Panc1 (cell line): ENCODE results near the gene MTUS2. TPM values are rescaled to one million over a fixed set of nuclear protein-coding genes. Genes with fewer than 3 reads are reported as not detected.

ENCODE experiments used
- ATAC-seq: fragments of 200-7000 bp; cut with Tn5 transposase; 2 replicates; pipeline ENCODE4 v1.9.1; 2020; ENCODE audit warnings: mild to moderate bottlenecking, moderate library complexity
- BruUV-seq: library from RNA; stranded (reverse); fragments of 400-500 nt; replicated peaks from 2 replicates; lab custom pipeline; 2021; lab: Mats Ljungman, UMichigan
- CTCF ChIA-PET: fragments of 300-600 bp; sonication (Branson Sonifier 250); formaldehyde crosslinking; loops from one replicate; lab custom pipeline; 2022; ENCODE audit warnings: antibody characterized with exemption; lab: Charles Lee
- POLR2A ChIA-PET: fragments of 300-600 bp; sonication (Branson Sonifier 250); formaldehyde crosslinking; loops from one replicate; lab custom pipeline; 2022; ENCODE audit warnings: antibody characterized with exemption; lab: Charles Lee
- DNase-seq: peaks from one replicate; pipeline ENCODE4 v3.0.0-alpha.2; 2010; ENCODE audit warnings: low read depth, low spot score
- H3K27ac ChIP-seq: 2 replicates; pipeline ENCODE4 v1.5.1; 2011; ENCODE audit warnings: mild to moderate bottlenecking, low read length, inconsistent platforms
- H3K27me3 ChIP-seq: fragments of 200-500 bp; sonication (Bioruptor generic); 2 replicates; pipeline ENCODE4 v1.6.0; 2014; ENCODE audit warnings: low read length, inconsistent platforms; ENCODE audit not compliant: control insufficient read depth, insufficient read depth
- H3K36me3 ChIP-seq: fragments of 200-500 bp; sonication (Bioruptor generic); 2 replicates; pipeline ENCODE4 v1.5.1; 2014; ENCODE audit warnings: inconsistent platforms, mild to moderate bottlenecking, low read length, moderate library complexity; ENCODE audit not compliant: control insufficient read depth, insufficient read depth
- H3K4me1 ChIP-seq: 2 replicates; pipeline ENCODE4 v1.5.1; 2011; ENCODE audit warnings: inconsistent platforms, mild to moderate bottlenecking, low read length, moderate library complexity; ENCODE audit not compliant: control insufficient read depth, insufficient read depth
- H3K4me3 ChIP-seq, 2 experiments: 2 replicates each; pipeline ENCODE4 v1.5.1; 2011 to 2012; ENCODE audit warnings: low read depth in 2 of 2, low read length in 2 of 2, mild to moderate bottlenecking in 2 of 2, inconsistent platforms in 1 of 2, moderate library complexity in 1 of 2
- H3K9me3 ChIP-seq: fragments of 200-500 bp; sonication (Bioruptor generic); 2 replicates; pipeline ENCODE4 v1.5.1; 2014; ENCODE audit warnings: low read depth, mild to moderate bottlenecking, inconsistent platforms, low read length, moderate library complexity; ENCODE audit not compliant: control insufficient read depth, insufficient read depth
- POLR2AphosphoS5 ChIP-seq: IDR thresholded peaks from 2 replicates; pipeline ENCODE4 v1.6.1; 2012; ENCODE audit warnings: mild to moderate bottlenecking, low read depth, low read length, moderate library complexity
- SIN3A ChIP-seq: IDR thresholded peaks from 2 replicates; pipeline ENCODE4 v1.6.1; 2012; ENCODE audit warnings: low read depth, mild to moderate bottlenecking, low read length, moderate library complexity, borderline replicate concordance; ENCODE audit not compliant: insufficient read depth
- TCF7L2 ChIP-seq: IDR thresholded peaks from 2 replicates; pipeline ENCODE4 v1.6.1; 2011; ENCODE audit warnings: mild to moderate bottlenecking, low read depth, low read length, inconsistent platforms
- in situ Hi-C: cut with HindIII; loops from 2 replicates; pipeline ENCODE4 v1.10.0; 2016; ENCODE audit warnings: low sequenced_read_pairs, low pct_unique_long_range_greater_than_20kb
- intact Hi-C: fragments of 100-400 bp; cut with micrococcal nuclease; formaldehyde crosslinking; loops from one replicate; pipeline ENCODE4 v1.10.0; 2022; ENCODE audit not compliant: unreplicated experiment
- total RNA-seq: library from RNA; stranded (reverse); gene quantifications from one replicate; pipeline ENCODE4 v1.2.1, GENCODE V29; 2021; ENCODE audit not compliant: unreplicated experiment
- TF ChIP-seq, protein P1 (sequence below), 2 experiments: IDR thresholded peaks; 2 replicates each; pipeline ENCODE4 v1.6.1; 2011 to 2012; ENCODE audit warnings: low read depth in 2 of 2, control low read depth in 1 of 2, low read length in 1 of 2, mild to moderate bottlenecking in 1 of 2, moderate library complexity in 1 of 2; ENCODE audit not compliant: insufficient read depth in 1 of 2
- TF ChIP-seq, protein P2 (sequence below): fragments of 450-650 bp; IDR thresholded peaks from 2 replicates; pipeline ENCODE4 v1.5.1; 2017; ENCODE audit warnings: mild to moderate bottlenecking

Gene MTUS2
- total RNA-seq, 1 experiment from 2014 or later: 0.05 TPM

DNA sequence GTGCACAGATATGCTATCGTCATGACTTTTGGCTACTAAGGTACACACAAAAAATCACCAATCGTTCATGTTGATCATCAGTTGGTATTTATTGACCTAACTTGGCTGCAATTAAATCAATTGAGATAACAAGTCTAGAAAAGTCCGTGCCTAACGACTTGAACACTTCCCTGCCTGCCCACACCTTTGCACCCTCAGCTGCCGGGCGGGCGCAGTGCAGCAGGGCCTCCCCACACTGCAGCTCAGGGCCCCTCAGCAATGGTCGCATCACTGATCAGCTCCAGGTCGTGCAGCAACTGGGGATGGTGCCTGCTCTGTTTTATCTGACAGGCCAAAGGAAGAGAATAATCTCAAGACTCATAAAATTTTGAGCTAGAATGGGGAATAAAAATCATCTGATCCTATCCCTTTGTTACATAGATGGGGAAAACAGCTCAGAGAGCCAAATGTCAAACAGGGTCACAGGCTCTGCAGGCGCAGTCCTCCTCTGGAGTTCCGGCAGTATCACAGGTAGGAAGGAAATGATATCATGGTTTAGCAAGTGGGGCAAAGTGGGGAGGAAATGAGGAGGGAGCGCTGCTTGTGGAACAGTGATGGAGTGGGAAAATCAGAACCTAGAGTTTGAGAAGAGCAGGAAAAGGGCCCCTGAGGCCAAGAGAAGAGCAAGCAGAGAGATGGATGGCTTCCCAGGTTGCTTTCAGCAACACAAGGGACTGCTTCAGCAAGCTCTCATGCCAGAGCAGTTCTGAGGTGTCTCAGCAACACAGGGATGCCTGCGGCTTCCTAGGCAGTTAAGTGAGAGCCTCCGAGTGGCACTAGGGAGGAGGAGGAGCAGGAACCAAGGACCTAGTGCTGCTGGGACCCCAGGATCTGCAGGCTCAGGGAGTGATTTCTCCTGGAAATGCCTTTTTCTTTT is 717.9 kb downstream of the MTUS2 start:
- no TSS peak for BruUV-seq
- ATAC-seq (no peak), DNase-seq (no peak)
- ChIA-PET POLR2A (no interaction called here), CTCF (interaction anchor here (0.6 kb wide), 1 partner anchor 635 kb away, joined by 3 read pairs; no protein-coding TSS in a partner anchor)
- Histone ChIP-seq H3K4me3 (no peak overlapping the region), H3K27me3 (no peaks in the 10 kb centered on the region), H3K36me3 (no peaks in the 10 kb centered on the region), H3K4me1 (no peaks in the 10 kb centered on the region), H3K9me3 (no peaks in the 10 kb centered on the region), H3K27ac (no peak overlapping the region)
- intact Hi-C loops: no loop called here
- in situ Hi-C loops: no loop called here
- no peak for TF ChIP-seq TCF7L2
- no peak for TF ChIP-seq POLR2AphosphoS5
- TF ChIP-seq, protein P1, sequence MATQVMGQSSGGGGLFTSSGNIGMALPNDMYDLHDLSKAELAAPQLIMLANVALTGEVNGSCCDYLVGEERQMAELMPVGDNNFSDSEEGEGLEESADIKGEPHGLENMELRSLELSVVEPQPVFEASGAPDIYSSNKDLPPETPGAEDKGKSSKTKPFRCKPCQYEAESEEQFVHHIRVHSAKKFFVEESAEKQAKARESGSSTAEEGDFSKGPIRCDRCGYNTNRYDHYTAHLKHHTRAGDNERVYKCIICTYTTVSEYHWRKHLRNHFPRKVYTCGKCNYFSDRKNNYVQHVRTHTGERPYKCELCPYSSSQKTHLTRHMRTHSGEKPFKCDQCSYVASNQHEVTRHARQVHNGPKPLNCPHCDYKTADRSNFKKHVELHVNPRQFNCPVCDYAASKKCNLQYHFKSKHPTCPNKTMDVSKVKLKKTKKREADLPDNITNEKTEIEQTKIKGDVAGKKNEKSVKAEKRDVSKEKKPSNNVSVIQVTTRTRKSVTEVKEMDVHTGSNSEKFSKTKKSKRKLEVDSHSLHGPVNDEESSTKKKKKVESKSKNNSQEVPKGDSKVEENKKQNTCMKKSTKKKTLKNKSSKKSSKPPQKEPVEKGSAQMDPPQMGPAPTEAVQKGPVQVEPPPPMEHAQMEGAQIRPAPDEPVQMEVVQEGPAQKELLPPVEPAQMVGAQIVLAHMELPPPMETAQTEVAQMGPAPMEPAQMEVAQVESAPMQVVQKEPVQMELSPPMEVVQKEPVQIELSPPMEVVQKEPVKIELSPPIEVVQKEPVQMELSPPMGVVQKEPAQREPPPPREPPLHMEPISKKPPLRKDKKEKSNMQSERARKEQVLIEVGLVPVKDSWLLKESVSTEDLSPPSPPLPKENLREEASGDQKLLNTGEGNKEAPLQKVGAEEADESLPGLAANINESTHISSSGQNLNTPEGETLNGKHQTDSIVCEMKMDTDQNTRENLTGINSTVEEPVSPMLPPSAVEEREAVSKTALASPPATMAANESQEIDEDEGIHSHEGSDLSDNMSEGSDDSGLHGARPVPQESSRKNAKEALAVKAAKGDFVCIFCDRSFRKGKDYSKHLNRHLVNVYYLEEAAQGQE (IDR thresholded peaks at IDR 0.05; ENCODE audit: insufficient read depth in 1 of 2, low read depth in 2 of 2, low read length in 1 of 2): no peak
- TF ChIP-seq SIN3A: no peak
- TF ChIP-seq, protein P2, sequence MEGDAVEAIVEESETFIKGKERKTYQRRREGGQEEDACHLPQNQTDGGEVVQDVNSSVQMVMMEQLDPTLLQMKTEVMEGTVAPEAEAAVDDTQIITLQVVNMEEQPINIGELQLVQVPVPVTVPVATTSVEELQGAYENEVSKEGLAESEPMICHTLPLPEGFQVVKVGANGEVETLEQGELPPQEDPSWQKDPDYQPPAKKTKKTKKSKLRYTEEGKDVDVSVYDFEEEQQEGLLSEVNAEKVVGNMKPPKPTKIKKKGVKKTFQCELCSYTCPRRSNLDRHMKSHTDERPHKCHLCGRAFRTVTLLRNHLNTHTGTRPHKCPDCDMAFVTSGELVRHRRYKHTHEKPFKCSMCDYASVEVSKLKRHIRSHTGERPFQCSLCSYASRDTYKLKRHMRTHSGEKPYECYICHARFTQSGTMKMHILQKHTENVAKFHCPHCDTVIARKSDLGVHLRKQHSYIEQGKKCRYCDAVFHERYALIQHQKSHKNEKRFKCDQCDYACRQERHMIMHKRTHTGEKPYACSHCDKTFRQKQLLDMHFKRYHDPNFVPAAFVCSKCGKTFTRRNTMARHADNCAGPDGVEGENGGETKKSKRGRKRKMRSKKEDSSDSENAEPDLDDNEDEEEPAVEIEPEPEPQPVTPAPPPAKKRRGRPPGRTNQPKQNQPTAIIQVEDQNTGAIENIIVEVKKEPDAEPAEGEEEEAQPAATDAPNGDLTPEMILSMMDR: no peak

GRCh38 chr13:29538652-29539040 is 718.5 kb downstream of the MTUS2 start:
- intact Hi-C loops: no loop called here

More at GRCh38 chr13:29538652-29539040, 718.5 kb downstream of the MTUS2 start:
- Histone ChIP-seq H3K36me3 (no peaks in the 10 kb centered on the region), H3K9me3 (no peaks in the 10 kb centered on the region), H3K4me1 (no peaks in the 10 kb centered on the region), H3K27ac (no peak overlapping the region), H3K27me3 (no peaks in the 10 kb centered on the region), H3K4me3 (no peak overlapping the region)
- no TSS peak for BruUV-seq
- ATAC-seq (no peak), DNase-seq (no peak)
- in situ Hi-C loops: no loop called here
- ChIA-PET POLR2A (no interaction called here), CTCF (interaction anchor here (0.7 kb wide), 1 partner anchor 165 kb away, joined by 4 read pairs; no protein-coding TSS in a partner anchor)
- TF ChIP-seq, protein P2: no peak
- TF ChIP-seq, protein P1 (IDR thresholded peaks at IDR 0.05; ENCODE audit: insufficient read depth in 1 of 2, low read depth in 2 of 2, low read length in 1 of 2): no peak
- TF ChIP-seq SIN3A (no peak), POLR2AphosphoS5 (no peak), TCF7L2 (no peak)
